Activated CD8-positive, alpha-beta memory T cell treated with anti-CD3 and anti-CD28 coated beads, Interleukin-2, amount 50 U/mL, for 1 hour (primary cell): Measurements from ENCODE around the gene ERGIC2.
"Not testable (repeated sequence)": the region's sequence is repeated elsewhere in the genome, so short reads cannot be mapped to it uniquely, and the experiment has no call there.

Experiments
- DNase-seq: peaks from one replicate; pipeline ENCODE4 v3.0.0-alpha.2; 2020; ENCODE audit errors: extremely low read depth

ERGIC2 gene

GRCh38 chr12:29299633-29300032 lies 81.3 kb downstream of the ERGIC2 start:
- DNase-seq, result no peak

GRCh38 chr12:29291226-29291625 lies 89.7 kb downstream of the ERGIC2 start:
- no peak for DNase-seq

GRCh38 chr12:29290475-29290874 lies 90.5 kb downstream of the ERGIC2 start:
- not testable (repeated sequence) for DNase-seq

GRCh38 chr12:29288031-29288430 lies 92.9 kb downstream of the ERGIC2 start:
- no peak for DNase-seq

- no peak for DNase-seq
These were observed 93.3 kb downstream of the ERGIC2 start for GRCh38 chr12:29287622-29288021.
